Hematopoietic multipotent progenitor cell treated with erythropoietin and hydrocortisone succinate and interleukin-3 and kit ligand, for 6 days (in vitro differentiated cells): ENCODE measurements around the gene ZNF561.
A peak's percentile ranks its signal among the peaks of the same experiment; 100 is the strongest.

ENCODE experiments used
- DNase-seq: peaks from one replicate; pipeline ENCODE4 v3.0.0-alpha.2; 2015

ZNF561 gene

DNA sequence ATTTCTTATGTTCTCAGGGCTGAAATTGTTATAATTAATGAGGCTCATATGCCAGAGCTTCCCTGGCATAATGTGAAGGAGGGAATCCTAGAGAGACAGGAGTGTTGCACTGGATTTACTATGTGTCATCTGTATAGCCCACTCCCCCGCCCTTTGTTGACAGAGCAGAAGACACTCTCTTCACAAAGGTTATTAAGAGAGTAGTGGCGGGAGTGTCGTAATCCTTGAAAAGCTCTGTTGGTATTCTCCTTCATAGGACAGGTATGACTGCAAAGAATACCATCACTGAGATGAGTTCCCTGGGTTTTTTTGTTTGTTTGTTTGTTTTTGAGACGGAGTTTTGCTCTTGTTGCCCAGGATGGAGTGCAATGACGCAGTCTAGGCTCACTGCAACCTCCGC, 50.8 kb downstream of the ZNF561 start:
- DNase-seq = no peak

DNA sequence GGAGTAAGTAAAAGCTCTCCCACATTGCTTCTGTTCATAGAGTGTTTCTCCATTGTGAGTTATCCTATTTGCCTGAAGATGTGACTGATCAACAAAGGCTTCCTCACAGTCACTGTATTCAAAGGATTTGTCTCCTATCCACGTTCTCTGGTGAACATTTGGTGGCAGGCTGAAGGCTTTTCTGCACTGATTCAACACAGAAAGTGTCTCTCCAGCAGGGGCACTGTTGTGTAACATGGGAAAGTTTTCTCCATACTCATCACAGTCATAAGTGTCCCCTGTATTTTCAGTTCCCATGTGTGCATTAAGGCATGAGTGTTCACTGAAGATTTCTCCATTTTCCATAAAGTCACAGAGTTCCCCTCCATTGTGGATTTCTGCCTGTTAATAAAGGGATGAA, 54.3 kb downstream of the ZNF561 start:
- no peak for DNase-seq

DNA sequence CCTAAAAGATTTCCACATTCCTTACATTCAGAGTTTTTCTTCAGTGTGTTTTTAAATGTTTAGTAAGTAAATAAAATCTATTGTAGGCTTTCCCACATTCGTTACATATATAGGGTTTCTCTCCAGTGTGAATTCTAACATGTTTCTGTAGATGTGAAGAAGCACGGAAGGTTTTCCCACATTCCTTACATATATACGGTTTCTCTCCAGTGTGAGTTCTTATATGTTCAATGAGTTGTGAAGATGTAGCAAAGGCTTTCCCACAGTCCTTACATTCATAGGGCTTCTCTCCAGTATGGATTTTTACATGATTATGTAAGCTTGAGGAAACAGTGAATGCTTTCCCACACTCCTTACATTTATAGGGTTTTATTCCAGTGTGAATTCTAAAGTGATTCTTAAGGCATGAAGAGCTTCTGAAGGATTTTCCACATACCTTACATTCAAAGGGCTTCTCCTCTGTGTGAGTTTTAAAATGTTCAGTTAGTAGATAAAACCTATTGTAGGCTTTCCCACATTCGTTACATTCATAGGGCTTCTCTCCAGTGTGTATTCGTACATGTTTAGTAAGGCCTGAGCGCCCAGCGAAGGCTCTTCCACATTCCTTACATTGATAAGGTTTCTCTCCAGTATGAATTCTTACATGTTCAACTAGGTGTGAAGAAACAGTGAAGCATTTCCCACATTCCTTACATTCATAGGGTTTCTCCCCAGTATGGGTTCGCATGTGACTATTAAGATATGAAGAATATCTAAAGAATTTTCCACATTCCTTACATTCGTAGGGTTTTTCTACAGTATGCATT, 54.9 kb downstream of the ZNF561 start:
- peak; percentile 54 for DNase-seq
